Measurements from ENCODE around the gene METTL26. TPM values are rescaled to one million over a fixed set of nuclear protein-coding genes. Genes with fewer than 3 reads are reported as not detected.

METTL26 gene
- polyA plus RNA-seq, 1 experiment: 105 TPM

DNA sequence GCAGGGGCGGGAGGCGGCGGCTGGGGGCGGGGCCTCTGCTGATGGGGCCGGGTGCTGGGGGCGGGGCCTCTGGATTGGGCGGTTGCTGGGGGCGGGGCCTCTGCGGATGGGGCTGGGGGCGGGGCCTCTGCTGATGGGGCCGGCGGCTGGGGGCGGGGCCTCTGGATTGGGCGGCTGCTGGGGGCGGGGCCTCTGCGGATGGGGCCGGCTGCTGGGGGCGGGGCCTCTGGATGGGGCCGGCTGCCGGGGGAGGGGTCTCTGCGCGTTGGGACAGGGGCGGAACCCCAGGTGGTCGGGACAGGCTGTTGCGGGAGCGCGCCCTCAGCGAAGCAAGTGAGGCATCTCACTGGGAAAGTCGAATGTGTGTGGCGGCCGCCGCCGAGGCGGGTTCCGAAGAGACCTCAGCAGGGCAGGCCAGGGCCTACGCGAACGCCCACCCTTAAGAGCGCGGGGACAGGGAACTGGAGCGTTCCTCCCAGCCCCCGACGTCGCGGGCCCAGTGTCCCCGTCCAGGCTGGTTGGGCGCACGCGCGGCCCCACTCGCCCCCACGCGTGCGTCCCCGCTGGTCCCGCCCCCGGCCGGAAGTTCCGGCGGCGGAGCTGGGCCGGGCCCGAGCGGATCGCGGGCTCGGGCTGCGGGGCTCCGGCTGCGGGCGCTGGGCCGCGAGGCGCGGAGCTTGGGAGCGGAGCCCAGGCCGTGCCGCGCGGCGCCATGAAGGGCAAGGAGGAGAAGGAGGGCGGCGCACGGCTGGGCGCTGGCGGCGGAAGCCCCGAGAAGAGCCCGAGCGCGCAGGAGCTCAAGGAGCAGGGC lies 43.9 kb upstream of the METTL26 start, which contains the start of gene STUB1:
Gene STUB1, plus strand, starts transcription at position 597 of the 811 bp plus-strand sequence. Its CDS starts 116 bp downstream, at position 713.
- ChIA-PET POLR2A (interaction anchor here (0.9 kb wide), 1 partner anchor 46 kb away, joined by 14 read pairs; no protein-coding TSS in a partner anchor), CTCF (interaction anchor here (0.6 to 4.5 kb wide), 4 partner anchors 10 to 61 kb away, joined by 3 to 20 read pairs (median 5); partner anchors contain the start of genes CIAO3 and RHOT2)
- TF ChIP-seq CTCF (IDR thresholded peaks at IDR 0.05; ENCODE audit: insufficient read depth, low read depth, low read length): no peak
- no peaks in the 10 kb centered on the region for H3K27me3 ChIP-seq (ENCODE audit: control insufficient read depth, insufficient read depth, low read length)
- peak within 1 kb of the TSS; percentile 69 for H3K4me3 ChIP-seq (ENCODE audit: low read depth, low read length)
- H3K36me3 ChIP-seq (ENCODE audit: control insufficient read depth, insufficient read depth, low read length): peaks cover 19% of the 10 kb centered on the region
- peak; percentile 23 for DNase-seq (ENCODE audit: low read depth)

DNA sequence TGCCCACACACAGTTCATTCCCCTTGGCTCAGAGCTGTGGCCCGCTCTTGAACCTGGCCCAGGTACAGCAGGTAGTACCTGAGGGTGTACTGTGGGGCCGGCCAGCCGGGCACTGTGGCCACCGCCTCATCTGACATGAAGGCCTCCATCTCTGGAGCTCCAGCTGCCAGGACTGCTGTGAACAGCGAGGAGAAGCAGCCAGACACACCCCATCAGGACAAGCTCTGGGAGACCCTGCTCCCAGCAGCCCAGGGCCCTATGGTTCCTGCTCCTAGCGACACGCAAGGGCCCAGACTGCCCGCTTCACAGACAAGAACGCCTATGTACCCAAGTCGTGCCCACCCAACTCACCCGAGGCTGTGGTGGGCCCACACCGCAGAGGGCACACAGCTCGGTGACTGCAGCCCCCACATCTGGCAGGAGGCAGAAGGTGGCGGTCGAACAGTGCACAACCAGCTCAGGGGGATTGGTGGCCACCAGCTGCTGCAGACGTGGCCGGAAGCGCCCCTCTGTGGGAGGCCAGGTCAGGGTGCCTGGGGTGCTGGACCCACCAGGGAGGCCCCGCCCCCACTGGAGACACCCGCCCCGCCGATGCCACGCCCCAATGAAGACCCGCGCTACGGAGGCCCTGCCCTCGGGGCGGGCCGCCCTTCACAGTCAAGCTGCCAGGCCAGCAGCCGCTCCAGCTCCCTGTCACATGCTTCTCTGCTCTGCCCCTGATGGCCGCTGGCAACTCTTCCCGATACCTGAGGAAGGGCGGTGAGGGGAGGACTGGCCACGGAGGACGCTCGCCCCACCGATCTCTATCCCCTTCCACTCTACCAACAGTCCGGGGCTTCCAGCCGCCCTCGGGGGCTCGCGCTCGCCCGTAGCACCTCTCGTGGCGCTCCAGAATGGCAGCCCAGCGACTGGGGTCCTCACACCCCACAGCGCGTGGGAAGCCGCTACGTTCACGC lies 43.0 kb upstream of the METTL26 start:
- ChIA-PET CTCF (interaction anchor here (1.6 to 4.5 kb wide), 2 partner anchors 12 to 62 kb away, joined by 3 to 20 read pairs; partner anchors contain the start of genes CIAO3 and RHOT2), POLR2A (interaction anchor here (0.9 kb wide), 1 partner anchor 45 kb away, joined by 14 read pairs; no protein-coding TSS in a partner anchor)
- H3K27me3 ChIP-seq (ENCODE audit: control insufficient read depth, insufficient read depth, low read length): no peaks in the 10 kb centered on the region
- peaks cover 20% of the 10 kb centered on the region for H3K36me3 ChIP-seq (ENCODE audit: control insufficient read depth, insufficient read depth, low read length)
- H3K4me3 ChIP-seq (ENCODE audit: low read depth, low read length): peak overlapping the region; percentile 50
- no peak for TF ChIP-seq CTCF (IDR thresholded peaks at IDR 0.05; ENCODE audit: insufficient read depth, low read depth, low read length)
- DNase-seq (ENCODE audit: low read depth): no peak

DNA sequence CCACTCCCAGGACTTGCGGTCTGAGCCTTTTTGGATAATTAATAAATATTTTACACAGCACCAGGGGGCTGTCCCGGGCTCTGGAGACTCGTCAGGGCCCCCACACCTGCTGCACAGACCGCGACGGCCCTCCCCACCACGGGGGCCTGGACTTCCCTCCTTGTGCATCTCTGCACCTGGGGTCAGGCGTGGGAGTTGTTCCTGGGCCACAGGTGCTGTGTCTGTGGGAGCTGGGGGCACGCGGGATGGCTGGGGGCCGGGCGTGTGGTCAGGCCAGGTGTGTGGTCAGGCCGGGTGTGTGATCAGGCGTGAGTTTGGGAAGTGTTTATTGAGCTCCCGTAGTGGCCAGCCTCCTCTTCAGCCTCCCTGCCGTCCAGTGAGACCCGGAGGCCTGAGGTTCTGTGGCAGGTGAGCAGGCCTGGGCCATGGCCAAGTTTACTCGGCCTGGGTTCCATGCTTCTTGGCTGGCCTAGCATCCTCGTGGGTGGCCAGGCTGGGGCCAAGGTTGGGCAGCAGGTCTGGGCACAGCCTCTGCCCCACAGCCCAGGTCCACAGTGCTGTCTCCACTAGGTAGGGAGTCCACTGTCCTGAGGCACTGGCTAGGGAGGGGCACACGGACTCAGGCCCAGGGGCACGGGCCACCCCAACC lies 42.2 kb upstream of the METTL26 start:
- POLR2A ChIA-PET: no interaction called here
- CTCF ChIA-PET: interaction anchor here (4.5 kb wide), 1 partner anchor 11 kb away, joined by 20 read pairs; the partner anchor contains the start of gene RHOT2
- H3K27me3 ChIP-seq (ENCODE audit: control insufficient read depth, insufficient read depth, low read length): no peaks in the 10 kb centered on the region
- H3K4me3 ChIP-seq (ENCODE audit: low read depth, low read length): no peak overlapping the region
- peaks cover 23% of the 10 kb centered on the region for H3K36me3 ChIP-seq (ENCODE audit: control insufficient read depth, insufficient read depth, low read length)
- no peak for TF ChIP-seq CTCF (IDR thresholded peaks at IDR 0.05; ENCODE audit: insufficient read depth, low read depth, low read length)
- DNase-seq (ENCODE audit: low read depth): no peak

GRCh38 chr16:677316-678190 lies 41.4 kb upstream of the METTL26 start:
- no peak for TF ChIP-seq CTCF (IDR thresholded peaks at IDR 0.05; ENCODE audit: insufficient read depth, low read depth, low read length)
- Histone ChIP-seq H3K36me3 (ENCODE audit: control insufficient read depth, insufficient read depth, low read length) (peaks cover 23% of the 10 kb centered on the region), H3K4me3 (ENCODE audit: low read depth, low read length) (no peak overlapping the region), H3K27me3 (ENCODE audit: control insufficient read depth, insufficient read depth, low read length) (no peaks in the 10 kb centered on the region)
- ChIA-PET POLR2A (no interaction called here), CTCF (interaction anchor here (1.9 kb wide), 1 partner anchor 10 kb away, joined by 6 read pairs; the partner anchor contains the start of gene RHOT2)
- no peak for DNase-seq (ENCODE audit: low read depth)

Measured in BJ (cell line).